Activated CD8-positive, alpha-beta T cell treated with anti-CD3 and anti-CD28 coated beads for 36 hours (primary cell): Measurements from ENCODE around the gene ZGRF1. TPM values are rescaled to one million over a fixed set of nuclear protein-coding genes. Genes with fewer than 3 reads are reported as not detected.

Source experiments
- ATAC-seq: fragments of 200-7000 bp; cut with Tn5 transposase; one replicate; pipeline ENCODE4 v1.10.0; 2021; ENCODE audit warnings: mild to moderate bottlenecking, moderate library complexity
- CTCF ChIA-PET: fragments of 350-600 bp; sonication (Branson Sonifier 250); formaldehyde crosslinking; loops from one replicate; lab custom pipeline; 2021; ENCODE audit warnings: antibody characterized with exemption; lab: Charles Lee
- POLR2A ChIA-PET: fragments of 350-600 bp; sonication (Branson Sonifier 250); formaldehyde crosslinking; loops from one replicate; lab custom pipeline; 2021; ENCODE audit warnings: antibody characterized with exemption; lab: Charles Lee
- DNase-seq: peaks from one replicate; pipeline ENCODE4 v3.0.0-alpha.2; 2020
- H3K27ac Mint-ChIP-seq: one replicate; pipeline ENCODE4 v1.8.0; 2021; ENCODE audit warnings: mild to moderate bottlenecking, mixed read lengths
- H3K27me3 Mint-ChIP-seq: one replicate; pipeline ENCODE4 v1.8.0; 2021; ENCODE audit warnings: mixed read lengths
- H3K36me3 Mint-ChIP-seq: one replicate; pipeline ENCODE4 v1.8.0; 2021; ENCODE audit warnings: low read depth, mixed read lengths
- H3K4me1 Mint-ChIP-seq: one replicate; pipeline ENCODE4 v1.8.0; 2021; ENCODE audit warnings: low read depth, mixed read lengths
- H3K4me3 Mint-ChIP-seq: one replicate; pipeline ENCODE4 v1.8.0; 2021; ENCODE audit warnings: mild to moderate bottlenecking, moderate library complexity, mixed read lengths
- H3K9me3 Mint-ChIP-seq: one replicate; pipeline ENCODE4 v1.8.0; 2021; ENCODE audit warnings: mixed read lengths
- intact Hi-C: fragments of 100-400 bp; cut with micrococcal nuclease; formaldehyde crosslinking; loops from one replicate; pipeline ENCODE4 v1.10.0; 2022
- total RNA-seq, 2 experiments: library from RNA; stranded (reverse); gene quantifications; one replicate each; pipeline ENCODE4 v1.2.3, GENCODE V29; 2021
- TF ChIP-seq, protein P1 (sequence below): fragments of 200-600 bp; IDR thresholded peaks from one replicate; pipeline ENCODE4 v1.8.0; 2022; ENCODE audit warnings: antibody characterized with exemption, mild to moderate bottlenecking

ZGRF1 gene
- total RNA-seq, 2 experiments from 2014 or later = 45.7 to 47.3 TPM

GRCh38 chr4:112589206-112589605 lies 47.5 kb downstream of the ZGRF1 start:
- DNase-seq = no peak
- H3K27me3 Mint-ChIP-seq = no peaks in the 10 kb centered on the region
- no peak overlapping the region for H3K27ac Mint-ChIP-seq
- POLR2A ChIA-PET = no interaction called here
- peaks cover 4% of the 10 kb centered on the region for H3K4me1 Mint-ChIP-seq
- ATAC-seq = no peak
- no peak overlapping the region for H3K4me3 Mint-ChIP-seq
- CTCF ChIA-PET = interaction anchor here (2.0 kb wide), 1 partner anchor 10 kb away, joined by 6 read pairs; no protein-coding TSS in a partner anchor
- intact Hi-C loops = no loop called here
- H3K9me3 Mint-ChIP-seq = no peaks in the 10 kb centered on the region
- TF ChIP-seq, protein P1, sequence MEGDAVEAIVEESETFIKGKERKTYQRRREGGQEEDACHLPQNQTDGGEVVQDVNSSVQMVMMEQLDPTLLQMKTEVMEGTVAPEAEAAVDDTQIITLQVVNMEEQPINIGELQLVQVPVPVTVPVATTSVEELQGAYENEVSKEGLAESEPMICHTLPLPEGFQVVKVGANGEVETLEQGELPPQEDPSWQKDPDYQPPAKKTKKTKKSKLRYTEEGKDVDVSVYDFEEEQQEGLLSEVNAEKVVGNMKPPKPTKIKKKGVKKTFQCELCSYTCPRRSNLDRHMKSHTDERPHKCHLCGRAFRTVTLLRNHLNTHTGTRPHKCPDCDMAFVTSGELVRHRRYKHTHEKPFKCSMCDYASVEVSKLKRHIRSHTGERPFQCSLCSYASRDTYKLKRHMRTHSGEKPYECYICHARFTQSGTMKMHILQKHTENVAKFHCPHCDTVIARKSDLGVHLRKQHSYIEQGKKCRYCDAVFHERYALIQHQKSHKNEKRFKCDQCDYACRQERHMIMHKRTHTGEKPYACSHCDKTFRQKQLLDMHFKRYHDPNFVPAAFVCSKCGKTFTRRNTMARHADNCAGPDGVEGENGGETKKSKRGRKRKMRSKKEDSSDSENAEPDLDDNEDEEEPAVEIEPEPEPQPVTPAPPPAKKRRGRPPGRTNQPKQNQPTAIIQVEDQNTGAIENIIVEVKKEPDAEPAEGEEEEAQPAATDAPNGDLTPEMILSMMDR = no peak
- H3K36me3 Mint-ChIP-seq = peaks cover 18% of the 10 kb centered on the region

DNA sequence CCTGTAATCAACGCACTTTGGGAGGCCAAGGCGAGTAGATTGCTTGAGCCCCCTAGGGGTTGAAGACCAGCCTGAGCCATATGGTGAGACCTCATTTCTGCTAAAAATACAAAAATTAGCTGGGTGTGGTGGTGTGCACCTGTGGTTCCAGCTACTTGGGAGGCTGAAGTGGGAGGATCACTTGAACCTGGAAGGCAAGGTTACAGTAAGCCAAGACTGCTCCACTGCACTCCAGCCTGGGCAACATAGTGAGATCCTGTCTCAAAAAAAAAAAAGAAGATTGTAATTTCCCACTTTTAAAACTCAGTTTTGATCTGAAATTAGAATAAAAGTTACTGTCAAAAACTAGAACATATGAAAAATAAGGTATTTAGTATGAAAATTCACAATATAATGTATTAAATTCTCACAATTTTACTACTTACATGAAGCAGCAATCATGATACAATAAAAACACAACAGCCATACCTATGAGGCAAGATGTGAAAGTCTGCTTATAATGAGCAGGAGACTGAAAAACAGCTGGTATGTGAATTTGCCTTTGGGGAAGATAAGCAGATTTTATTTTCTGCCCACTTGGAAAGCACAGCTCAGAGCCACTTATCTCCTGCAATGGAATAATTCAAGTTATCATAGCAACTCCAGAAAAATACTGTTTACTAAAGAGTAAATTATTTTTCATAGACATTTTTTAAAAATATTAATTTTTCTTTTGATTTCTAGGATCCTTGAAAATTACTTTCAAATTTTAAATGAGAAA lies 50.6 kb downstream of the ZGRF1 start:
- H3K36me3 Mint-ChIP-seq = peaks cover 22% of the 10 kb centered on the region
- no peaks in the 10 kb centered on the region for H3K27me3 Mint-ChIP-seq
- TF ChIP-seq, protein P1 = no peak
- no peak overlapping the region for H3K27ac Mint-ChIP-seq
- intact Hi-C loops = no loop called here
- ChIA-PET CTCF (interaction anchor here (1.3 kb wide), 1 partner anchor 179 kb away, joined by 3 read pairs; no protein-coding TSS in a partner anchor), POLR2A (no interaction called here)
- H3K4me1 Mint-ChIP-seq = peaks cover 4% of the 10 kb centered on the region
- ATAC-seq (no peak), DNase-seq (no peak)
- H3K4me3 Mint-ChIP-seq = no peak overlapping the region
- no peaks in the 10 kb centered on the region for H3K9me3 Mint-ChIP-seq

DNA sequence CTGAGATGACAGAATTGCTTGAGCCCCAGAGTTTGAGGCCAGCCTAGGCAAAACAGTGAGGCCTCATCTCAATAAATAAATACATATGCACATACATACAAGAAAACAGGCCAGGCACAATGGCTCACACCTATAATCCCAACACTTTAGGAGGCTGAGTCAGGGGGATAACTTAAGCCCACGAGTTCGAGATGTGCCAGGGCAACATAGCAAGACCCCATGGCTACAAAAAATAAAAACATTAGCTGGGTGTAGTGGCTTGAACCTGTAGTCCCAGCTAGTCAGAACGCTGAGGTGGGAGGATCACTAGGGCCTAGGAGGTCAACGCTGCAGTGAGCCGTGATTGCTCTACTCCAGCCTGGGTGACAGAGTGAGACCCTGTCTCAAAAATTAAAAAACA lies 69.2 kb downstream of the ZGRF1 start:
- Mint-ChIP-seq H3K4me1 (no peaks in the 10 kb centered on the region), H3K36me3 (peaks cover 12% of the 10 kb centered on the region), H3K4me3 (no peak overlapping the region), H3K27ac (no peak overlapping the region), H3K27me3 (no peaks in the 10 kb centered on the region), H3K9me3 (no peaks in the 10 kb centered on the region)
- DNase-seq (no peak), ATAC-seq (no peak)
- TF ChIP-seq, protein P1 = no peak
- intact Hi-C loops = no loop called here
- CTCF ChIA-PET = no interaction called here
- POLR2A ChIA-PET = no interaction called here

GRCh38 chr4:112564706-112565270 lies 71.9 kb downstream of the ZGRF1 start:
- CTCF ChIA-PET = no interaction called here

More at GRCh38 chr4:112564706-112565270, 71.9 kb downstream of the ZGRF1 start:
- Mint-ChIP-seq H3K36me3 (peaks cover 19% of the 10 kb centered on the region), H3K9me3 (no peaks in the 10 kb centered on the region), H3K4me3 (no peak overlapping the region), H3K4me1 (no peaks in the 10 kb centered on the region), H3K27me3 (no peaks in the 10 kb centered on the region), H3K27ac (no peak overlapping the region)
- ATAC-seq (no peak), DNase-seq (no peak)
- TF ChIP-seq, protein P1 = no peak
- intact Hi-C loops = no loop called here
- POLR2A ChIA-PET = no interaction called here
